GM12891 (cell line): ENCODE measurements around the gene SPATS2.

Experiments used
- POLR2A ChIP-seq: IDR thresholded peaks from 2 replicates; pipeline ENCODE4 v1.6.1; 2011; ENCODE audit warnings: low read depth, low read length, control low read depth
- POLR2AphosphoS5 ChIP-seq: IDR thresholded peaks from 2 replicates; pipeline ENCODE4 v1.6.1; 2011; ENCODE audit warnings: low read depth, low read length, control low read depth
- TAF1 ChIP-seq: IDR thresholded peaks from 2 replicates; pipeline ENCODE4 v1.6.1; 2011; ENCODE audit warnings: low read depth, low read length, control low read depth

- TF ChIP-seq POLR2A (no peak), TAF1 (no peak), POLR2AphosphoS5 (no peak)
Measured at GRCh38 chr12:49417558-49417957, 50.3 kb downstream of the SPATS2 start.
